Dedifferentiated amniotic fluid mesenchymal stem cell (primary cell): ENCODE data around the gene PTPRN2.
"Not testable (repeated sequence)": the region's sequence is repeated elsewhere in the genome, so short reads cannot be mapped to it uniquely, and the experiment has no call there.

ENCODE experiments used
- DNase-seq: peaks from one replicate; pipeline ENCODE4 v3.0.0-alpha.2; 2016; ENCODE audit errors: extremely low spot score

The PTPRN2 gene

GRCh38 chr7:158175779-158176178, 411.8 kb downstream of the PTPRN2 start:
- no peak for DNase-seq

- DNase-seq: no peak
Observed at GRCh38 chr7:158174947-158175346, 412.7 kb downstream of the PTPRN2 start.

- no peak for DNase-seq
Observed at GRCh38 chr7:158167373-158167772, 420.2 kb downstream of the PTPRN2 start.

- DNase-seq: no peak
Observed at GRCh38 chr7:158166386-158167340, 421.0 kb downstream of the PTPRN2 start.

GRCh38 chr7:158165711-158166110, 421.9 kb downstream of the PTPRN2 start:
- DNase-seq: no peak

GRCh38 chr7:158164101-158165095, 423.2 kb downstream of the PTPRN2 start:
- no peak for DNase-seq

GRCh38 chr7:158161194-158161593, 426.4 kb downstream of the PTPRN2 start:
- DNase-seq: no peak

GRCh38 chr7:158160199-158160598, 427.4 kb downstream of the PTPRN2 start:
- DNase-seq: no peak

GRCh38 chr7:158157460-158157859, 430.2 kb downstream of the PTPRN2 start:
- no peak for DNase-seq

GRCh38 chr7:158151273-158151672, 436.4 kb downstream of the PTPRN2 start:
- not testable (repeated sequence) for DNase-seq

- DNase-seq: no peak
Observed at GRCh38 chr7:158150234-158150633, 437.4 kb downstream of the PTPRN2 start.

- DNase-seq: not testable (repeated sequence)
Observed at GRCh38 chr7:158147431-158147830, 440.2 kb downstream of the PTPRN2 start.

- DNase-seq: no peak
Observed at GRCh38 chr7:158145370-158145769, 442.3 kb downstream of the PTPRN2 start.

- DNase-seq: no peak
Observed at GRCh38 chr7:158143196-158144120, 444.2 kb downstream of the PTPRN2 start.

GRCh38 chr7:158142657-158143056, 445.0 kb downstream of the PTPRN2 start:
- no peak for DNase-seq

GRCh38 chr7:158141806-158142518, 445.7 kb downstream of the PTPRN2 start:
- DNase-seq: no peak

GRCh38 chr7:158141221-158141582, 446.4 kb downstream of the PTPRN2 start:
- no peak for DNase-seq

- DNase-seq: no peak
Observed at GRCh38 chr7:158140538-158141220, 446.9 kb downstream of the PTPRN2 start.

- DNase-seq: no peak
Observed at GRCh38 chr7:158139499-158139898, 448.1 kb downstream of the PTPRN2 start.

- DNase-seq: no peak
Observed at GRCh38 chr7:158138329-158138597, 449.4 kb downstream of the PTPRN2 start.
